T-helper 9 cell (primary cell): Measurements from ENCODE around the gene TDRD9.
"Not testable (repeated sequence)": the region's sequence is repeated elsewhere in the genome, so short reads cannot be mapped to it uniquely, and the experiment has no call there.

Experiments
- DNase-seq: peaks from one replicate; pipeline ENCODE4 v3.0.0-alpha.2; 2020

The TDRD9 gene

DNA sequence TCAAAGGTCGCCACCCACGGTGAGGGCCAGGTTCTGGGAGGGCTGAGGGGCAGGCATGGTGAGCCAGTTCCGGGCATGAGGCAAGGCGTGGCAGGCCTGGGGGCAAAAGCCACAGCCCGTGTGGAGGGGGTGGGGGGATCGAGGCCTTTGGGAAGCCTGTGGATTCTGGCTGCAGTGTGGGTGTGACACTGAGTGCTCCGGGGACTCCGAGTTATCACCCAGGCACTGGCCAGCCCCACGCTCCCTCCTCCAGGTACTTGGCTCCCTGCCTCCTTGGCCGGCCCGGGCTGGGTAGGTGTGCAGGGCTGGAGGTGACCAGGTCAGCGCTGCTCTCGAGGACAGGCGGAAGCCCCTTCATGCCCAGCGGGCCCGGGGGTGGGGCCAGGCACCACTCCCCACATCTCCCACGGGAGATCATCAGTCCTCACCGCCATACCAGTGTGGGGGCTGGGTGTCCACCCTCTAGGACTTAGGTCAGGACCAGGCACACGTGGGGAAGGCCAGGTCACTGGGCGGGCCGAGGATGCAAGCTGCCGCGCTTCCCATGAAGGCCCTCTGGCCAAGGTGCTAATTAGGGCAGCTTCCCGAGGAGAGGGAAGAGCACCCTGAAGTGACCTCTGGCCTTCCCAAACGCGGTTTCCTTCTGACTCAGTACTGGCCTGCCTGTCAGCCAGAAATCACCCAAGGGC, 34.1 kb upstream of the TDRD9 start:
- no peak for DNase-seq

DNA sequence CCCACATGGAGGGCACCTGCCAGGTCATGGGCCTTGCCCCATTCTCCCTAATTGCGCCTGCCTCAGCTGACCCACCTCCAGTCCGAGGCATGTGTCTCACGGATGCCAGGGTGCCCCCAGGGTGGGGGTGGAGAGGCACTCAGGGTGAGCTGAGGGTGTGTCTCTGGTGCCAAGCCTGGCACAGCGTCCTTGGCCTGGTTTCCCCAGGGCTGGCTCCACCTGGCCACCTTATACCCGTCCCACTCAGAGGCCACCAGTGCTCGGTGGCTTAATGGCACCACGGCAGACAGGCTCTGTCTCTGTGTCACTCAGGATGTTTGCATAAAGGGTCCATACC, 33.6 kb upstream of the TDRD9 start:
- no peak for DNase-seq

DNA sequence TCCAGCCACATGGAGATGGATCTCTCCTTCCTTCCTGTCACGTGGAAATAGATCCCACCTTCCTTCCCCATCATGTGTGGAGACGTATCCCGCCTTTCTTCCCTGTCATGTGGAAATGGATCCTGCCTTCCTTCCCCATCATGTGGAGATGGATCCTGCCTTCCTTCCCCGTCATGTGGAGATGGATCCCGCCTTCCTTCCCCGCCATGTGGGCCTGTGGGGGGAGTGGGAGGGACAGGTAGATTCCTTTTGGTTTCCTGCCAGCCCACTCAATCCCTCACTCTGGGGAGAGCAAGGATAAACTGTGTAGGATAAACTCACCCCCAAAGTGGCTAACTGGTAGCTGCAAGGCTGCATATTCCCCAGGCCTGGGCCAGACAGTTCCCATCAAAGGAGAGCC, 31.7 kb upstream of the TDRD9 start:
- DNase-seq, result no peak

DNA sequence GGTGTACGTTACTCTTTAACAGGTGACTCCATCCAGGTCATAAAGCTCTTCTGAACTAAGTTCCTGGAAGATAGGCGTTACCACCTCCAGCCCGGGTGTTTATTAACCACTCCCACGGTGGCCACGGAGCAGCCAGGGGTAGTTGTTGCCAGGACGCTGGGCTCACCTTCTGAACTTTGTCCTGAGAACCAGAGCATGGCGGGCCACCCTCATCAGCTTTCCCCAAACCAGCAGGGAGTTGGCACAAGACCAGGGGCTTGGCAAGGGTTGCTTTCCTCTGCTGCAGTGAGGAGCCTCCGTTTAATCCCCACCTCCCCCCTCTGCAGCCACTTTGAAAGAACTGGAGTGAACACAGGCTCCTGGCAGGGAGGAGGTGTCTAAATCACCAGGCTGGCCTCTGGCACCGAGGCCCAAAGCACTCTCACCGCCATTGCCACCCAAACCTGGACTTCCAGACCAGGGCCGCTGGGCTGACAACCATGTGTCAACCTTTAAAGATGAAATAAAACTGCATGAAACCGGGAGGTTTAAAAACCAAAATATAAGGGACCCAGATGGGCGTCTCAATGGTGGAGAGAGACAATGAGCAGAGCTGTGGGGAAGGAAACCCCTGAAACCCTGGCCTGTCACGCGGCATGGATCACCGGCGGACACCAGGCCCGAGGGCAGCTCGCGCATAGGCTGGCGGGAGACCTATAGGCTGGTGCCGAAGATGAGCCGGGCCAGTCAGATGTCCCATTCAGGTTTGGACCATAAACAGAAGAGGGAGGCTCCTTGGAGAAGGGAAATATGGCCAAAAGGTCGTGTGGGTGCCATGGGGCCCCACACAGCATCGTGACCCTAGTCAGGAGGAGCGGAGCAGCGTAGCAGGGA, 30.9 kb upstream of the TDRD9 start:
- no peak for DNase-seq

DNA sequence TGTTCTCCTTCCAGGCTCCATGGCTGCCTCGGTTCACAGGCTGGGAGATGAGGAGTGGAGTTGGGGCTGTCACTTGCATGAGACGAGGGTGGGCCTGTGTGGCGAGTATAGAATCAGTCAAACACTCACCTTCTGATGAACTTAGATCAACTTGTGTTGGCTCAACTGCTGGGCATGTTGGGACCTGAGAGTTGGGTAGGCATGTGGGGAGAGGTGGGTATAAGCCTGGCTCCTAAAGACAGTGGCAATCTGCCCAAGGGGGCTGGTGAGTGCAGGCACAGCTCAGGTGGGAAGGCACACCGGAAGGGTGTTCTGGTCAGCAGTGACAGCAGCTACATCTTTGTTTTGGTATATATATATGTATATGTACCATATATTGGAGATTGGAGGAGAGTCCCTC, 30.1 kb upstream of the TDRD9 start:
- no peak for DNase-seq

DNA sequence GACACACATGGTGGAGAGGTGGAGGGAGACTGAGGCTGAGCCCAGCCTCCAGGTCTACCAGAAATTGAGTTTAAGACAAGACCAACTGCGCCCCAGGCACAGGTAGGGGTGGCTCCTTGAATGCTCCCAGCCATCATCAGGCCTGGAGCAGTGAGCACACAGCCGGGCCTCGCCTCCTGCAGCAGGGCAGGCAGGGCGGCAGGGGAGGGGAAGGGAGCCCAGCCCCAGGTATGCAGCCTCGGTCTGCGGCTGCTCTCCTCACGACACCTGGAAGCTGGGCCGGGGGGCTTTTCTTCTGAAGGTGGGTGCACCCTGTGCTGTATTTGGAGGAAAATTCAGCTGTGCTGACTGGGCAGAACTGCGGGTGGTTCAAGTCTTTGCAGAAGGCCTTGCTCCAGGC, 29.5 kb upstream of the TDRD9 start:
- DNase-seq, result no peak

DNA sequence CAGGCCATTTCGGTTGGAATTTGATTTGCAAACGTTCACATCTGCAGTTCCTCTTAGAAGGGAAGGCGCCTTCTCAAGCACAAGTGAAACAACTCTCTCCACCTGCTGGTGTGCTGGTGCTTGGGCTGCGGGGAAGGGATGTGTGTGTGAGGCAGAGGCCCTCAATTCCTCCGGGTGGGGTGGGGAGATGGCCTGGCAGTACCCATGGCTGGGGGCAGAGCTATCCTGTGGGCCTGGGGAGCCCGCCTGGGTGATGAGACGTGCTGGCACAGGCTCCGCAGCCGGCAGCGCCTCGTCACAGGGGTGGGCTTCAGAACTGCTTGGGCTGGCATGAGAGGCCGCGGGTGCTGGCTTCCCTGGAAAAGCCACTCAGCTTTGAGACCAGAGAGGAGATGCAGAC, 28.9 kb upstream of the TDRD9 start:
- DNase-seq, result no peak

DNA sequence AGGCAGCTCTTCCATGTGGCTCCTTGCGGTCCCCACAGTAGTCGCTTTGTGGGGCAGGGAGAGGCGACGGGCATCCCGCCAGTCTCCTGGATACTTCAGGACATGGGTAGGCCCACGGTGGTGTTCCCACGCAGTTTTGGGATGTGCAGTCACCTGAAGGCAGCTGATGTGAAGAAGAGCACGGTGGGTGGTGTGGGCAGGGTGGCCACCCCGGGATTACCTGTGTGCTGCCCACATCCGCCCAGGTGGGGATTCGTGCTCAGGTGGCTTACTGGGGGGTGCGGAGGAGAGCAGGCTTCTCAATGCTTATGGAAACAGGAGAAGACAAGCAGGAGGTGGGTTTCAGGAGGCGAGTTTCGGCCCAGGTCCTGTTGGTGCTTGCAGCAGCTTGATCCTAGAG, 28.4 kb upstream of the TDRD9 start:
- DNase-seq, result no peak

DNA sequence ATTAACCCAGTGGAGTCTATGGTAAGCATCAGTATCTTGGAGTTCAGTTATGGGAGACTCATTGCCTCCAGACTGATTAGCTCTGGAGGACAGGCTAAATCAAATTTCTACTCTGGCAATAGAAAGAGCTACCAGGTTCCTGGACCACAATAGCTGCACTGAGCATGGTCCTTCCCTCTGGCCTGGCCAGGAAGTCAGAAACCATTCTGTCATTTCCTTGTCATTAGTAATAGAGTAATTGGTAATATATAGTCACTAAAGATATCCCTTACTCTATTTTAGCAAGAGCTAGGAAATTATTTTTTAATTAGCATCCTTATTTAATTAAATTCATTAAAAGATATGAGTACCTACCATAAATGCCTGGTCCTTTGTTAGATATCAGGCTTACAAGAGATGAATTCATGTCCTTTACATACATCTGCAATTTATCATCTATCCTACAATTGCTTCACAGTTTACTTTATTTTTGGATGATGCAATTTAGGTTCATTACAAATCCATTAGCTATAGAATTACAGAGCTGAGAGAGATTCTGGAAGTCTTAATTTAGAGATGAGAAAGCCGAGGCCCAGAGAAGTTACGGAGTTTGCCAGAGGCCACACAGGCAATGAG, 23.7 kb upstream of the TDRD9 start:
- DNase-seq, result no peak

DNA sequence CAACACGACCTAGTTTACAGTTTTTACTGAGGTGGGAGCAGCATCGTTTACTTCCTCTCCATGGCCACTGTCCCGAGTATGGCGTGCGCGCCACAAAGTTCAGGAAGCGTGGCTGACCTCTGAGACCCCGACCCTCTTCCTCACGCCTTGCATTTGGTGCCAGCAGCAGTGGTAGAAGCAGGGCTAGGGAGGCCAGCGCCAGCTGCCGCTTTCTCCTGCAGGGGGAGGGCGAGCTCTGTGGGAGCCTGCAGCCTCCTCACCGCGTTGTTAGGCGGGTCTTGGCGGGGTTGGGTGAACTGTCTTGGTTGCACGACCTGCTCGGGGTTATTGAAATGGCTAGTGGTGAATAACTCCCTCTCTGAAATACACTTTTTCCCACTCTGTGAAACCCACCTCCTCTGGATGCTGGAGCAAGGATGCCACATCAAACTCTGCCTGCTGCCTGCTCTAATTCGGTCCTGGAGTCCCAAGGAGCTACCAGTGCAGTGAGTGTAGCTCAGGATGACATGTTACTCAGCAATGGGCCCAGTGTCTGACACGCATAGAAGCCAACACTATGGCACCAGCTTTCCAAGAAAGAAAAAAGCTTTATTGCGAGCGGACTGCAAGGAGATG, 22.3 kb upstream of the TDRD9 start:
- no peak for DNase-seq

DNA sequence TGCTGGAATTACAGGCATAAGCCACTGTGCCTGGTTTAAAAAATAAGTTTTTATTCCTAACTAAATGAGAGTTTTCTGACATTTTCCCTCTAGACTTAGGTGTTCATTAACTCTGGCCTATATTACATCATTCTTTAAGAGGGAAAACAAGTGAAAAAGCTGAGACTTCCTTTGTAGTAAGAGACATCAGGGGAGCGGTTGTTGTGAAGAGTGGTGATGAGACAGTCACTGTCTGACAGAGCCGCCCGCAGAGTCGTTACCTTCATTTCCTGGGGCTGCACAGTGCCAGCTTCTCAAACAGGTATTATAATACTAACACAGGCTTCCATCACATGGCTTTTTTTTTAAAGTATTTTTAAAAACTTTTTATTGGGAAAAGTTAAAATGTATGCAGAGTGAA, 19.7 kb upstream of the TDRD9 start:
- no peak for DNase-seq

DNA sequence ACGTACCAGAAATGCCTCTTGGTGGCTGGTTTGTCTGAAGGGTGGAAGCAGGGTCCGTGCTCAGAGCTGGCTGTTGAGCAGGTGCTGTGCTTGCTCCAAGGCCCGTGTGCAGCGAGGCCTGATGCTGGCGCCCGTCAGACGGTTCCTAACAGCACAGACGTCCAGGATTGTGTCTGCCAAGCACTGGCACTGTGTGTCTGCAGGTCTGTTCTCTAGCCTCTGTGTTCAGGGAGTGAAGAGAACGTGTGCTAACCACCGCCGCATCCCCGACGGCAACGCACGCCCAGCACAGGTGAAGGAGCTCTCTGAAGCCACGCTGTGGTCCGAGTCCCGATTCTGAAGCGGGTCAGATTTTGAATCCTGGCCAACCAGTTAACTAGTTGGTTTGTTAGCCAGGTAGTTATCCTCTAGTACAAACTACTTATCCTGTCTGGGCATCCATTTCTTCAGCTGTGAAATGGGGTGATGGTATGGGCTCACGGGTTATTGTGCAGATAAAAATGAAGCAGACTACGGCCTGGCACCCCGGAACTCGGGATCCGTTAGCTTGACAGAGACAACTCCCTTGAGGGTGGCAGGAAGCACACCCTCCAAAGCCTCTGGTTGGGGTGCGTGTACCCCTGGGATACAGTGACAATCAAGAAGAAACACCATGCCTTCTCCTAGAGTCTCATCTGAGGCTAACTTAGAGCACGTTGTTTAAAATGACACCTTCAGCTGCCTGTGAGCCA, 18.6 kb upstream of the TDRD9 start:
- no peak for DNase-seq

DNA sequence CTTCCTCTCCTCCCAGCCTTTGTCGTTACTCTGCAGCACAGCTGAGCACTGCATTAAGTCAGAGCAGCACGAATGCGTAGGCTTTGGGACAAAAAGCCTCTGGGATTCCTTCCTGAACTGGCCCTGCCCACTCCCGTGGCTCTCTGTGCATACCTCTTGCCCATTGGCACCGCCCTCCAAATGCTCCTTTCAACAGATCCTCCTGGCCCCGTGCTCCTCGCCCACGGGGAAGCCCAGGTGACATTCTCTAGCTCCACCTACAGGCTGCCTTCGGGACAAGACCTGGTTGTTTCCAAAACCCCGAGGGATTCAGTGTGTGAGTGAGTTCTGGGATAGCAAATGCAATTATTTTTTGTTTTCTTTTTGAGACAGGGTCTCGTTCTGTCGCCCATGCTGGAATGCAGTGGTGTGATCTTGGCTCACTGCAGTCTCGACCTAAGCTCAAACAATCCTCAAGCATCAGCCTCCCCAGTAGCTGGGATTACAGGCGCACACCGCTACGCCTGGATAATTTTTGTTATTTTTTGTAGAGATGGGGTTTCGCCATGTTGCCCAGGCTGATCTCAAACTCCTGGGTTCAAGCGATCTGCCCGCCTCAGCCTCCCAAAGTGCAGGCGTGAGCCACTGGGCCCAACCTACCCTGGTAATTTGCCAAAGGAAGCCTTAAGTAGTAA, 17.9 kb upstream of the TDRD9 start:
- peak; percentile 57 for DNase-seq

DNA sequence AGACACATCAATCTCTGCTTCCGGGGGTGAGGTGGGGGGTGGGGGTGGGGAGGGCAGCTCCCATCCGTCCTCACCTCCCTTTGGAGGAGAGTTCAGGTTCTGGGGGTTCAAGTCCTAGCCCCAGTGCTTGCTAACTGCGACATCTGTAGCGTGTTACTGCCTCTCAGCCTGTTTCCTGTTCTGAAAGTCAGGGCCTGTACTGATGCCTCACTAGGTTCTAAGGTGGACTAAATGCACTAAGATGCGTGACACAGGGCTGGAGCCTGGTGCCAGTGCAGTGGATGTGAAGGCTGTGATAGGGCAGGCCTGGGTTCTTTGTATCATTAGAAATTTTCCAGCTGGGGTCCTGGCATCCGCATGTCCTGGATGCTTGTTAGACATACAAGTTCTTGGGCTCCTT, 17.3 kb upstream of the TDRD9 start:
- DNase-seq, result no peak

DNA sequence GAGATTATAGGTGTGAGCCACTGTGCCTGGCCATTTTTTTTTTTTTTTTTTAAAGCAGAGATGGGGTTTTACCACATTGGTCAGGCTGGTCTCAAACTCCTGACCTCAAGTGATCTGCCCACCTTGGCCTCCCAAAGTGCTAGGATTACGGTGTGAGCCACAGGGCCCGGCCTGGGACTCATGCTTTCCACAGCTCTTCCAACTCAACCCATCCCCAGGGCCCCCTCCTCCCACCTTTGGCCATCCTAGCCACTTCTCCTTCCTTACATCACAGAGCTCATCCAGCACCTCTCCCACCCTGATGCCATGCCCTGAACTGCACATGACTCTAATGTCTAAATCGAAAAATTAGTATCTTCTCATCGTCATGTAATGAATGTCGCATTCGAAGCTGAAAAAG, 12.6 kb upstream of the TDRD9 start:
- DNase-seq, result no peak

DNA sequence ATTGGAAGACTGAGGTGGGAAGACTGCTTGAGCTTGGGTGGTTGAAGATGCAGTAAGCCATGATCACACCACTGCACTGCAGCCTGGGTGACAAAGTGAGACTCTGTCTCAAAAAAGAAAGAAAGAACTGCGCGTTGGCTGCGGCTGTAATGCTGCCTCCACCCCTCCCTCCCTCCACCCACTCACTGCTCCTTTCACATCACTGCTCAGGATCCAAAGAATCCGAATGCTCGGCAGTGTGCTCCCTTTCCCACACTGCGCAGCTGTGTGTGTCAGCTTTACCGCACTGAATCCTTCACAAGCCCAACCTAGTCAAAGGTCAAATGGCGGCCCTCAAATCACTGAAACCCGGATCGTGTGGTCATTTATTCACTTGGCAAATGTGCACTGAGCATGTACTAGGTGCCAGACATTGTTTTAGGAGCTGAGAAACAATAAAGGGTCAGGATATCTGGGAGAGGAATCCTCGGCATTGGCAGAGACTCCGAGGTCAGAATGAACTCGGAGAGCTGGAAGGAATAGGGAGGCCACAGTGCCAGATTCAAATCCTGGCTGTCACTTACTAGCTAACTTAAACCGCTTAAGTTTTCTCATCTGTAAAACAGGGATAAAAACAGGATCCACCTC, 11.5 kb upstream of the TDRD9 start:
- no peak for DNase-seq

DNA sequence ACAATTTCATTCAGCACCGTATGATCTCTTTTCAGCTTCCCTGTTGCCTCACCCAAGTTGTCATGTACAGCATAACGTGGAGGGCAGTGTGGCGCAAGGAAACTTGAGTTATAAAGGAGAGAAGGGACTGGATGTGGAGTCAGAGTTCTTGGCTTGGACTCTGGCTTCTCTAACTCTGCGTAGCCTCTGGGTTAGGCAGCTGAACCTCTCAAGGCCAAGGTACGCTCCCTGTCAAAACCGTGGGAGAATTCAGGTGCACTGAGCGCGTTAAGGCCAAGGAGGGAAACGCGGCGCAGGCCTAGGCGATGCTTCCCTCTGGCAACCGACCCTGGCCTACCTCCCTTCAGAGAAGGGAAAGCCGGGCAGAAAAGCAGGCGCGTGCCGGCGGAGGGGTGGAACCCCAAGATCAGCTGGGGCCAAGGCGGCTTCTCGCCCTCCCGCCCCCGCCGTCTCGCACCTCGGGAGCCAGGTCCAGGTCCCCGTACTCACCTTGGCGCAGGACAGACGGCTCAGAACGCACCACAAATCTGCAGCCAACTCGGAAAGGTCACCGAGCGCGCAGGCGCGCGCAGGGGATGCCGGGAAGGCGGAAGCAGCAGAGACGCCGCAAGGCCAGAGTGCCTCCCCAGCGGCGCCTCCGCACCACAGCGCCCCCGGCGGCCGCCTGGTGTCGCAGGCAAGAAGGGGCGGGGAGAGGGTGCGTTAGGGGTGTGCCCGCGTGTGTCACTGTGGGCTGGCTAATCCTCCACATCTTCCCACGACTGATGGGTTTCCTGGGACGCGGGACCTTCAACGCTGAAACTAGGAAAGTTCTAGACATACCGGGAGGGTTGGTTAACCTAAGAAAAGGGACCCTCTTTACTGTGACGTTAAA, 7.0 kb upstream of the TDRD9 start:
- DNase-seq, result peak; percentile 93

DNA sequence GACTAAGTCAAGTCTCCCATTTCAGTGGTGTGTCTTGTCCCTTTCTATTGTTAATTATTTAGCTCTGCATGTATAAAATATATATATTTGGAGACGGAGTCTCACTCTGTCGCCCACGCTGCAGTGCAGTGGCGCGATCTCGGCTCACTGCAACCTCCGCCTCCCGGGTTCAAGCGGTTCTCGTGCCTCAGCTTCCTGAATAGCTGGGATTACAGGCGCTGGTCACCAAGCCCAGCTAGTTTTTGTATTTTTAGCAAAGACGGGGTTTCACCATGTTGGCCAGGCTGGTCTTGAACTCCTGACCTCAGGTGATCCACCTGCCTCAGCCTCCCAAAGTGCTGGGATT, 6.4 kb upstream of the TDRD9 start:
- DNase-seq, result not testable (repeated sequence)

DNA sequence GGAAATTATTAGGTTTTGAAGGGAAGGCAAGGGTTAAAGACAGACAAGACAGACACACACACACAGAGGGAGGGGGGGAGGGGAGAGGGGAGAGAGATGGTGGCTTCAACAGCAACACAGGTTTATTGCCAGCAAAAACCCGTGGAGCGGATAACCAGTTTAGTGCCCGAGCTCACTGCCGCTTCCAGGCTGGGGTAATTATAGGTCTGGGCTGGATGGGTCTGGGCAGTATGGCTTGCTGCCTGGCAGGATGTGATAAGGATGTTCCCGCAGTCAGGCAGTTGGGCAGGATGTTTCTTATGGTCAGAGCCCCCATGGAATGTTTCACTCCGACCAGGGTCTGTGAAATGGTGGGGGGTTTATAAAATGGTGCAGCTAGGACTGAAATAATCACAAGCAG, 4.4 kb upstream of the TDRD9 start:
- DNase-seq, result no peak

DNA sequence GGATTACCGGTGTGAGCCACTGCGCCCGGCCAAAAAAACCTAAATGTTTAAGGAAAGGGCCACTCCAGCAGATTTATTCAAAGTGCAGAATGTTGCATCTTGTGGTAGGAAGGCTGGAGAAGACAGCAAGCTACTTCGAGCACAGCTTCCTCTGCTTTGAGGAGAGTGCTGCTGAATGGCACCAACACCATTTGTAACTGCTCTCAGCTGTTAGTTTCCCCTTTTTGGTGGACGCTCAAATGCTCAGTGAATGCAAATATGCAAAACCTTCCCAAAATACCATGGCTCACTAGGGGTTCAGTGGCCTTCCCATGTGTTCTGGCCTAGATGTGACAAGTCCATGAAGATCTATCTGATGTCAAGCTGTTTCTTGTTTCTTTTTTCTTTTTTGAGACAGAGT, 2.9 kb upstream of the TDRD9 start:
- DNase-seq, result no peak

DNA sequence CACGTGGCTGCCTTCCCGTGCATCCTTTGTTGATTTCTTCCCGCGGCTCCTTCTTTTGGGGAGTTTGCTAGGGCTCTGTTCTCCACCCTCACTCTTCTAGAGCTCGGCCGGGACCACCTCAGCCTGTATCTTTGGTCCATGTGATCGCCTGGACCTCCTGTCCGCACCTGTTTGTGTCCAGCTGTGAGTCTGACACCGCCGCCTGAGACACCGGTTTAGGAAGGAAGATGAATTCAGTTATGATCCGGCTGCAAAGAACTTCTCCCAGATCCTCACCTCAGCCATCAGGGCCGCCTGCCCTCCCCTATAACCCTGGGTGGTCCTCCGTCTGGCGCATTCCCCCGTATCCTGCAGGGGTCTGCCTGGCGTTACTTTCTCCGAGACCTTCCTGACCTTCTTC, 690 bp upstream of the TDRD9 start:
- no peak for DNase-seq
